GM19023 (cell line): ENCODE results near the gene MCM7.

Experiments
- ATAC-seq: cut with Tn5 transposase; IDR thresholded peaks from one replicate; pipeline ENCODE4 v1.9.1; 2021; ENCODE audit warnings: mild to moderate bottlenecking, moderate library complexity; ENCODE audit not compliant: unreplicated experiment

MCM7 gene

DNA sequence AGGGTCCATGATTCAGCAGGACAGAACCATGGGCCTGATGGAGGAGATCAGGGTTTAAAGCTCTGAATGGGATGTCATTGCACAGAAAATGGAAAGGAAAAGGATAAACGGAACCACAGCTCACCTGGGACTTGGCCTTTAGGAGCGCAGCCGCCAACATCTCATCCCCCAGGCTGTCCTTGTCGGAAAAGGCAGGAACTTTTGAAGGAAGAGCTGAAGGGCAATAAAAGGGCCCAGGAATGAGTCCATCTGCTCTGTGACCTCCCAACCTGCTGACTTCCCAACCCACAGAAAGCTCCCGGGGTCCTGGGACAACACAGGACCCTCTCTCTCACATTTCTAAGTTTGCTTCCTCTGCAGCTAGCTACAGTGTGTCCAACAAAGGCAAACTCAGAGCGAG, 25.8 kb downstream of the MCM7 start:
- ATAC-seq = no peak

DNA sequence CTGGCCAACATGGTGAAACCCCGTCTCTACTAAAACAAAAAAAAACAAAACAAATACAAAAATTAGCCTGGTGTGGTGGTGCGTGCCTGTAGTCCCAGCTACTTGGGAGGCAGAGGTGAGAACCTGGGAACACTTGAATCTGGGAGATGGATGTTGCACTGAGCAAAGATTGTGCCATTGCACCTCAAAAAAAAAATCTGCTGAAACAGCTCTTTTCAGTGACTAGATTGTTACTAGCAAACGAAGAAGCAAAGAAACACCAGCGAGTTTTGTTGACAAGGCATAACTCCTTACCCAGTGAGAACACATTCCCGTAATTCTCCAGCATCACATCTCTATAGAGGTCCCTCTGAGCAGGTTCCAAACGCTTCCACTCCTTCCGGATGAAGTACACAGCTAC, 26.4 kb downstream of the MCM7 start:
- ATAC-seq = no peak

DNA sequence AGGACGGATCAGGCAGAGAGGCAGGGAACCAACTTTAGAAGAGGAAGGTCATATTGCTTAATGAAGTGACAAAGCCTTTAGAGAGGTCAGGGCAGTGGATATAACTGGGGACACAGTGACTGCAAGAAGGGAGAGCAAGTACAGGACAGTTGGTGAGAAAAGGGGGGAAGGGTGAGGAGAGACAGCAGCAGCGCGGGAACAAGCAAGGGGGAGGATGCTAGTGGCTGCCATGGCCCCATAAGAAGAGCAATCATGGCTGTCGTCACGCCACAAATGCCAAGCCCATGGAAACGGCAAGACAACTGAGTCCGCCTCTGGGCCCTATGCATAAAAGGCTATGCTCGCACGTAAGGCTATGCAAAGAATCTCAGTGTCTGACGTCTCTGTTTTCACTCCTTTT, 28.7 kb downstream of the MCM7 start:
- no peak for ATAC-seq

DNA sequence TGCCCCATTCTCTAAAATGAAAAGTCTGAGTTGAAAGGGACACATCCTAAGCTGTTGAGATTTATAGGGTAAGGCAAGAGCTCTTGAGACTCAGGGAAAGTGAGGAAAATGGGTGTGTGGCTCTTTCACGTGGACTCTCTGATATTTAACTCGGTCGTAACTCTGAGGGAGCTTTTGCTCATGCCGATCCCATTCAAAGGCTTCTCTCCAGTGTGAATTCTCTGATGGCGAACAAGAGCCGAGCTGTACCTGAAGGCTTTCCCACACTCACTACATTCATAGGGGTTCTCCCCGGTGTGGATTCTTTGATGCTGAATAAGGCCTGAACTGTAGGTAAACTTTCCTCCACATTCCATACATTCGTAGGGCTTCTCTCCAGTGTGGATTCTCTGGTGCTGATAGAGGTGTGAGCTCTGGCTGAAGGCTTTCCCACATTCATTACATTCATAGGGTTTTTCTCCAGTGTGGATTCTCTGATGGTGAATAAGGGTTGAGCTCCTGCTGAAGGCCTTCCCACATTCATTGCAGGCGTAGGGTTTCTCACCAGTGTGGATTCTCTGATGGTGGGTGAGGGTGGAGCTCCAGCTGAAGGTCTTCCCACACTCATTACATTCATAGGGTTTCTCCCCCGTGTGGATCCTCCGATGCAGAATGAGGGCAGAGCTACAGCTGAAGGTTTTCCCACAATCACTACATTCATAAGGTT, 30.0 kb downstream of the MCM7 start:
- ATAC-seq = no peak

DNA sequence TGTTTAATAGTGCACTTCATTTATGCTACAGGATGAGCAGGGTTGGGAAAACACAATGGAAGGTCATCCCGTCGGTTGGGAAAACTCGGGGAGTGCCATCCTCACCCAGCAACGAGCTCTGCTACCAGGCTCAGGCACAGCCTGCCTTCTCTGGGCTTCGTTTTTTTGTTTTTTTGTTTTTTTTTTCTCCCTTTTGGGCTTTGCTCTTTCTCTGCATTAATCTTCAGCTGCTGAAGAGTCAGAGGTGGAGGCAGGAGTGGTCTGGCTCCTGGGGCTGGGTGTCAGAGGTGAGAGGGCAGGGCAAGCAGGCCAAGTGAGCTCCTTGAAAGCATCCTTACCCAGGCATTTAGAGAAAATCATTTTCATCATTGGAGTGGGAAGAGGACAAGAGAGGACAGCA, 31.2 kb downstream of the MCM7 start:
- no peak for ATAC-seq

DNA sequence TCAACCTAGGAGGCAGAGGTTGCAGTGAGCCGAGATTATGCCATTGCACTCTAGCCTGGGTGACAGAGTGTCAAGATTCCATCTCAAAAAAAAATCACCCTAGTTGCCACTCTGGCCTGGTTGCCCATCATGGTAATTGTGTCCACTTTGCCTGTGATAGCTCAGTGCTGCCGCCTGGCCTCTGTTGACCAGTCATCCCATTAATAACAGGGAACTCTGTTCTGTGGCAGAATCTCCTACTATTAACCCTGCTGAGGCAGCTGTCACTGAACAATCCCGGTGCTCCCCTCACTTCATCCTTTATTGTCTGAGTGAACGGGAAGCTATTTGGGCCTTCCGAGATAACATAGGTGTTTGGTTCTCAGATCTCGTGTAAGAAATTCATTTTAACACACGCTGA, 34.2 kb downstream of the MCM7 start:
- ATAC-seq = no peak

DNA sequence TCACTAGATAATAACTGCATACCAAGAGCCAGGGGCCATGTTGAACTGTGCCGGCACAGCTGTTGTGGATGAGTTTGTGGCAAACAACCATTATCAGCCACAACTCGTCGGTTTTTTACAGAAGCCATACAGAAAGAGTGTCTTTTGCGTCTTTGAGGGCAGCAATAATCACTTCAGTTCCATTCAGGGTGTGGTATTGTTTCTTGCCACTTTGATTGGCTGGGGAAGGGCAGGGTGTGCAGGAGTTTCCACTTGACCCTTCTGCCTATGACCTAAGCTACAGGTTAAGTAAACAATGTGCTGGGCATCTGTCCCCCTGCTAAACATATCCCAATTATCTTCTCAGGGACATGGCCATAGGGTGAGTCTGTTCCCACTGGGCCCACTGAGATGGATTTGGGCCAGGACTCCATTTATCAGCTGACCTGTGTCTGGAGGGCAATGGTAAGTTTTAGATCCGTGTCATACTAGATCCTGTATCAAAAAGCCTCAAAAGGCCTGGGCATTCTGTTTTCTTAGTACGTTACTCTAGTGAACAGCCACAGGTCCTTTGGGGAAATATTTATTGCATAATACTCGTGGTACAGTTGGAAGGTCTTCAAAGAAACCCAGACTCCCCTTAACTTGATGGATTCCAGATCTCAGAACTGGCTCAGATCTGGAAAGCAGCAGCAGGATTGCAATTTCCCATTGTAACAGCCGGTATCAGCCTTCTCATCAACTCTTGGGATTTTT, 35.6 kb downstream of the MCM7 start:
- ATAC-seq = no peak

DNA sequence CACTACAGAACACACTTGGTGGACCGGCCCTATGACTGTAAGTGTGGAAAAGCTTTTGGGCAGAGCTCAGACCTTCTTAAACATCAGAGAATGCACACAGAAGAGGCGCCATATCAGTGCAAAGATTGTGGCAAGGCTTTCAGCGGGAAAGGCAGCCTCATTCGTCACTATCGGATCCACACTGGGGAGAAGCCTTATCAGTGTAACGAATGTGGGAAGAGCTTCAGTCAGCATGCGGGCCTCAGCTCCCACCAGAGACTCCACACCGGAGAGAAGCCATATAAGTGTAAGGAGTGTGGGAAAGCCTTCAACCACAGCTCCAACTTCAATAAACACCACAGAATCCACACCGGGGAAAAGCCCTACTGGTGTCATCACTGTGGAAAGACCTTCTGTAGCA, 37.0 kb downstream of the MCM7 start:
- no peak for ATAC-seq

DNA sequence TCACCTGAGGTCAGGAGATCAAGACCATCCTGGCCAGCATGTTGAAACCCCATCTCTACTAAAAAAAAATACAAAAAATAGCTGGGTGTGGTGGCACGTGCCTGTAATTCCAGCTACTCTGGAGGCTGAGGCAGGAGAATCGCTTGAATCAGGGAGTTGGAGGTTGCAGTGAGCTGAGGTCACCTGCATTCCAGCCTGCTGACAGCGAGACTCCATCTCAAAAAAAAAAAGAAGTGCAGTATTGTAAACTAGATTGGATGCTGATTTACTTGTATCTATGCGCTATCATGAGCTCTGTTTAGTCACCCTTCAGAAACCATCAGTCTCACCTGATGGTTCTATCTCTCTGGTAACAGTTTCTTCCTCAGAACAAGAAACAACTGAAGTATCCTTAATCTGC, 37.8 kb downstream of the MCM7 start:
- ATAC-seq = no peak

DNA sequence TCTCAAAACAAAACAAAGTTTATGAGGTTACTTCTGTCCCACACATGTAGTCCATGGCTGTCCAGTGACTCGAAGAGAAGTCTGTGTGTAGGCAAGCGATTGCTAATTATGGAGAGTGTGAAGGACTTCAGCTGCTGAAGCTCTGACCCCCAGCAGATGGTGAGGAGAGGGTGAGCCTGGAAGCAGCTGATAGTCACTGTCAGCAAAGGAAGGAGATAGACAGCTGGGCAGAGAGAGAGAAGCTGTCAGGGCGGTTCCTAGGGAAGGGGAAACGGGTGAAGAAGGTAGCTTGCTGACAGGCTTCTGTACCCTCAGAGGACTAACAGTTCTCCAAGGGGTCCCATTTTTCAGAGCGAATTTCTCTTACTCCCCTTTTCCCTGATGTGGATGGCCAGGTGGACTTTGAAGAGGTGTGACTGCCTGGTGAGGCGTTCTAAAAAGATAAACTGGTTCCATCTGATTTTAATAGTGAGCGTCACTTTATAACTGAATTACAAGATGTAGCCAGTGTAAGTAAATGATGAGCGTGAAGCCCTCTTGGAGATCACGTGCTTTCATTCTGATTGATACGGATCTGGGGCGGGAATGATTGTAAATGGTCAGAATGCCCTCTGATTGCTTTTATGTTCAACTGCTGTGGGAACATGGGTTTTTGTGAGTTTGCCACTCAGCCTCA, 39.5 kb downstream of the MCM7 start:
- ATAC-seq = no peak

DNA sequence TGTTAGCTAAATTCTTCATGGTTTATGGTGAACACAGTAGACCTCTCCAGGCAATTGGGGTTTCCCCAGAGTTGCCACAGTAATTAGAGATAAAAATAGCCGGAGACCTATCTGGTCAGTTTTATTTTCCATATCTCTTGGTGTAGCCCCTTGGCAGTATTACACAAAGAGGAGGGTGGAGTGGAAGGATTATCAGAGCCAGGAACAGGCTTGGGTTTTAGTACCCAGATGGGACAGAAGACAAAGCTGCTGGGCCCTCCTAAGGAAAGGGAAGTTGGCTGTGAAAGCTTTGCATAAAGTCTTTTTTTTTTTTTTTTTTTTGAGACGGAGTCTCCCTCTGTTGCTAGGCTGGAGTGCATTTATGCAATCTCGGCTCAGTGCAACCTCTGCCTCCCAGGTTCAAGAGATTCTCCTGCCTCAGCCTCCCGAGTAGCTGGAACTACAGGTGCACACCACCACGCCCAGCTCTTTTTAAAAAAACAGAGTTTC, 41.9 kb downstream of the MCM7 start:
- no peak for ATAC-seq

DNA sequence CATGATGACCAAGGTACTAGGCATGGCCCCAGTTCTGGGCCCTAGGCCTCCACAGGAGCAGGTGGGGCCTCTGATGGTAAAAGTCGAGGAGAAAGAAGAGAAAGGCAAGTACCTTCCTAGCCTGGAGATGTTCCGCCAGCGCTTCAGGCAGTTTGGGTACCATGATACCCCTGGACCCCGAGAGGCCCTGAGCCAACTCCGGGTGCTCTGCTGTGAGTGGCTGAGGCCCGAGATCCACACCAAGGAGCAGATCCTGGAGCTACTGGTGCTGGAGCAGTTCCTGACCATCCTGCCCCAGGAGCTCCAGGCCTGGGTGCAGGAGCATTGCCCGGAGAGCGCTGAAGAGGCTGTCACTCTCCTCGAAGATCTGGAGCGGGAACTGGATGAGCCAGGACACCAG, 44.2 kb downstream of the MCM7 start:
- ATAC-seq = no peak

DNA sequence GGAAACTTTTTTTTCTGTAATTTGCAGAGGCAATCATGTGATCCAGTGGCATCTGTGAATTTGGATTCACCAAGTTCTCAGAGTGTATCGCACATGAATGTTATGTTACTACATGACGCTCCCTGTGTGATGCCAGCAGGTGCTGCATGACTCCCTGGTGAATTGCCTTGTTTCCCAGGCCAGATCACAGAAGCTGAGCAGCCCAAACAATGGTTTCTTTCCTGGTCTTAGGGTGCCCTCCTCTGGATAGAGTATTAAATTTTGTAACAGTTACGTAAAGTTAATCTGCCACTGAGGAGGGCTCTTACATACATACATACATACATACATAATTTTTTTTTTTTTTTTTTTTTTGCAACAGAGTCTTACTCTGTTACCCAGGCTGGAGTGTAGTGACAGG, 48.0 kb downstream of the MCM7 start:
- ATAC-seq = no peak

DNA sequence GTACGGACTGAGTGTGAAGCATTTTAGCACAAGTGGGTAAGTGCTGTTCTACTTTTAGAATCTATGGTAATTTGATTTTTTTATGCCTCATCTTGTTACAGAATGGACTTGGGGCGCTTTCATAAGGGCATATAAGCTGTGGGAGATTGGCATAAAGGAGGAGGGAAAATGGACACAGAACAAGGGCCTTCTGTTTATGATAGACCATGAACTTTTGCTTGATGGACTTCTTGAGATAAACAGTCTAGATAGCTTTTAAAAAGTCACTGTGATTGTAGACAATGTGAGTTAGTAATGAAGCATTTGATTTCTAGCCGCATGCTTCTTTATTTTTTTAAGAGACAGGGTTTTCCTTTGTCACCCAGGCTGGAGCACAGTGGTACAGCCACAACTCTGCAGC, 49.6 kb downstream of the MCM7 start:
- ATAC-seq = no peak

DNA sequence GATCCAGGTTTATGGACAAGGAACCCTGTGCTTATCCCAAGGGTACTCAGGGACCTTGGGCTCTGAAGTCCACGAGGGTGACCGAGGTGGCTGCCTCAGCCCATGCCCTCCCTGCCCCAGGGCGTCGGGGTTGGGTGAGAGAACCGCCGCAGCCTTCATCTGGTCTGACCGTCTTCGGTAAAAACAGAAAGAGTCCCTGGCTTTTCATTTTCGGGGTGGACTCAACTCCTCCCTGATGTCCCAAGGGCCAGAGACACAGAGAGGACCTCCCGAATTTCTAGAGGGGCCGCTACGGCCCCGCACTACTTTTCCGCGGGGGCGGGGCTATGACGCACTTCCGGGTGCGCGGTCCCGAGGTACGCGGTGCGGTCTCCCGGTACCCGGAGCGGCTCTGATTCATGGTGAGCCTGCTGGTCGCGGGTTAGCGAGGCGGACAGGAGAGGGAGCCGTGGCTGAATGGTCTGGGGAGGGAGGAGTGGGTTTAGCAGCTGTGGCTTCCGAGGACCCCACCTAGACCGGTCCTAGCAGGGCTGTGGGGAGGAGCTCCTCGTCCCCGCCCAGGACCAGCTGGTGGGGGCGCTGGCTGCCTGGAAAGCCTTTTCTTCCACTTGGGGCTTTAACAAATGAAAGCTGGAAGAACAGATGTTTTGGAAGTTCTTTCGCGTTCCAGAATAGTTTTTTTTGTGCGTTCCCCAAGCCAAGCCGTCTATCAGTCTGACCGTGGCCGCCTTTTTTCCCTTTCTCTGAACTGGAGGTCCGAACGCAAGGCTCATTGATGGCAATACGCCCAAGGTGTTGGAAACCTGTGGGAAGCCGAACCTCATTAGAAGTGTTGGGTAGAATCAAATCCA, 51.5 kb downstream of the MCM7 start, which contains the start of gene ZSCAN21:
ZSCAN21 (plus strand) TSS at position 334 of the 851 bp plus-strand sequence. CDS start 7,233 bp downstream, outside the sequence.
- peak; percentile 94 for ATAC-seq

DNA sequence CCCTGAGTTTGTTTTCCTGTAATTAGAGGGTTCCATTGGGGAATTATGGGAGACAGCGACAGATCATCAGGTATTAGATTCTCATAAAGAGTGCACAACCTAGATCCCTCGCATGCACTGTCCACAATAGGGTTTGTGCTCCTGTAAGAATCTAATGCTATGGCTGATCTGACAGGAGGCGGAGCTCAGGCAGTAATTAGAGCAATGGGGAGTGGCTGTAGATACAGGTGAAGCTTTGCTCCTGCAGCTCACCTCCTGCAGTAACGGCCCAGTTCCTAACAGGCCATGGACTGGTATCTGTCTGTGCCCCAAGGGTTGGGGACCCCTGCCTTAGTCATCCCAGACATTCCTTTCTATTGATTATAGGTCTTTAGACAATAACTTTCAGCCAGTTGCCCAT, 52.5 kb downstream of the MCM7 start:
- no peak for ATAC-seq

DNA sequence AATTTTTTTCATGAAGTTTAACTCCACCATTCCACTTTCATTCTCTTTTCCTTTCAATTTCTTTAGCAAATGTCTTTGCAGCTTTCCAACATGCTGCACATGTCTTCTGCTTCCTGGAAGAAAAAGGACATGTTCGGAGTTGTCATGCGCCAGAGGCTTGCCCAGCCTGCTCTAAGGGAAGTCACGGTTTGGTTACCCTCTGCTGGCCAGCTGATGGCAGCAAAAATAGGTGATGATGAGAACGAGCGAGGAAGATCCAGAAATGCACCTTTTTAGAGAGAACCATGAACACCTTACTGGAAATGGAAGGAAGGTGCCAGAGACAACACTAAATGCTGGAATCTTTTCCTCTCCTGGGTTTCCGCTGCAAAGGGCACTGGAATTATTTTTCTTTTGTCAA, 56.5 kb downstream of the MCM7 start:
- ATAC-seq = no peak
